ENCODE measurements around the gene SLC35F1.

SLC35F1 gene

GRCh38 chr6:118280210-118280609, 373.1 kb downstream of the SLC35F1 start:
- no peak for DNase-seq (ENCODE audit: low read depth)

- no peak for DNase-seq (ENCODE audit: low read depth)
Measured at GRCh38 chr6:118281291-118281690, 374.2 kb downstream of the SLC35F1 start.

GRCh38 chr6:118283766-118284165, 376.7 kb downstream of the SLC35F1 start:
- DNase-seq (ENCODE audit: low read depth) = peak; percentile 14

GRCh38 chr6:118284736-118285360, 377.8 kb downstream of the SLC35F1 start:
- DNase-seq (ENCODE audit: low read depth) = no peak

GRCh38 chr6:118285791-118286190, 378.7 kb downstream of the SLC35F1 start:
- no peak for DNase-seq (ENCODE audit: low read depth)

GRCh38 chr6:118288355-118289124, 381.5 kb downstream of the SLC35F1 start:
- DNase-seq (ENCODE audit: low read depth) = no peak

- DNase-seq (ENCODE audit: low read depth) = no peak
Measured at GRCh38 chr6:118292558-118292957, 385.5 kb downstream of the SLC35F1 start.

- DNase-seq (ENCODE audit: low read depth) = no peak
Measured at GRCh38 chr6:118294906-118295305, 387.8 kb downstream of the SLC35F1 start.

GRCh38 chr6:118295336-118295735, 388.3 kb downstream of the SLC35F1 start:
- no peak for DNase-seq (ENCODE audit: low read depth)

GRCh38 chr6:118296129-118296901, 389.3 kb downstream of the SLC35F1 start:
- DNase-seq (ENCODE audit: low read depth) = no peak

GRCh38 chr6:118297821-118298220, 390.8 kb downstream of the SLC35F1 start:
- DNase-seq (ENCODE audit: low read depth) = no peak

- DNase-seq (ENCODE audit: low read depth) = no peak
Measured at GRCh38 chr6:118298476-118299427, 391.7 kb downstream of the SLC35F1 start.

GRCh38 chr6:118299457-118299856, 392.4 kb downstream of the SLC35F1 start:
- DNase-seq (ENCODE audit: low read depth) = no peak

- DNase-seq (ENCODE audit: low read depth) = no peak
Measured at GRCh38 chr6:118304321-118304720, 397.3 kb downstream of the SLC35F1 start.

- no peak for DNase-seq (ENCODE audit: low read depth)
Measured at GRCh38 chr6:118305081-118305480, 398.0 kb downstream of the SLC35F1 start.

GRCh38 chr6:118306392-118307238, 399.6 kb downstream of the SLC35F1 start:
- DNase-seq (ENCODE audit: low read depth) = no peak

- no peak for DNase-seq (ENCODE audit: low read depth)
Measured at GRCh38 chr6:118307581-118307980, 400.5 kb downstream of the SLC35F1 start.

- no peak for DNase-seq (ENCODE audit: low read depth)
Measured at GRCh38 chr6:118309337-118310093, 402.5 kb downstream of the SLC35F1 start.

- no peak for DNase-seq (ENCODE audit: low read depth)
Measured at GRCh38 chr6:118313208-118313607, 406.1 kb downstream of the SLC35F1 start.

GRCh38 chr6:118313762-118314161, 406.7 kb downstream of the SLC35F1 start:
- no peak for DNase-seq (ENCODE audit: low read depth)

Measured in stimulated activated CD8-positive, alpha-beta memory T cell treated with anti-CD3 and anti-CD28 coated beads, Interleukin-12 subunit alpha, Interleukin-12 subunit beta, amount 100 ng/mL, for 1 hour (primary cell).